GM12873 (cell line): ENCODE measurements around the gene CSAG3.
"Not testable (repeated sequence)": the region's sequence is repeated elsewhere in the genome, so short reads cannot be mapped to it uniquely, and the experiment has no call there.

ENCODE experiments used
- CTCF ChIP-seq: IDR thresholded peaks from 2 replicates; pipeline ENCODE4 v1.5.1; 2012; ENCODE audit warnings: low read depth, mild to moderate bottlenecking, moderate library complexity, low read length, control low read depth; ENCODE audit not compliant: insufficient read depth; ENCODE audit errors: missing control alignments

The CSAG3 gene

DNA sequence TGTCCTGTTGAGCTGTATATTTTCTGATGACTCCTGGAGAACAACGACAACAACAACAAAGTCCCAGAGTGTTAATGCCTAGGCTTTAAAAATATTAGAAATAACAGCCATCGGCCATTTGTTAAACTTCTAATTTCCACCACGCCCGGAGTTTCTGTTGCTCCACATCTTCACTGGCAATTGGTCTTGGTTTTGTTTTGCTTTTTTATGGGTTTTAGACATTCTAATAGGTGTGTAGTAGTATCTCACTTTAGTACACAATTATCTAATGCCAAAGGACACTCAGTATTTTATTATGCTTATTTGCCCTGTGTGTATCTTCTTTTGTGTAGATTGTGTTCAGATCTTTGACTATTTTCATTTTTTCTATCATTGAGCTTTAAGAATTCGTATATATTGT lies 20.5 kb upstream of the CSAG3 start:
- TF ChIP-seq CTCF, result no peak

DNA sequence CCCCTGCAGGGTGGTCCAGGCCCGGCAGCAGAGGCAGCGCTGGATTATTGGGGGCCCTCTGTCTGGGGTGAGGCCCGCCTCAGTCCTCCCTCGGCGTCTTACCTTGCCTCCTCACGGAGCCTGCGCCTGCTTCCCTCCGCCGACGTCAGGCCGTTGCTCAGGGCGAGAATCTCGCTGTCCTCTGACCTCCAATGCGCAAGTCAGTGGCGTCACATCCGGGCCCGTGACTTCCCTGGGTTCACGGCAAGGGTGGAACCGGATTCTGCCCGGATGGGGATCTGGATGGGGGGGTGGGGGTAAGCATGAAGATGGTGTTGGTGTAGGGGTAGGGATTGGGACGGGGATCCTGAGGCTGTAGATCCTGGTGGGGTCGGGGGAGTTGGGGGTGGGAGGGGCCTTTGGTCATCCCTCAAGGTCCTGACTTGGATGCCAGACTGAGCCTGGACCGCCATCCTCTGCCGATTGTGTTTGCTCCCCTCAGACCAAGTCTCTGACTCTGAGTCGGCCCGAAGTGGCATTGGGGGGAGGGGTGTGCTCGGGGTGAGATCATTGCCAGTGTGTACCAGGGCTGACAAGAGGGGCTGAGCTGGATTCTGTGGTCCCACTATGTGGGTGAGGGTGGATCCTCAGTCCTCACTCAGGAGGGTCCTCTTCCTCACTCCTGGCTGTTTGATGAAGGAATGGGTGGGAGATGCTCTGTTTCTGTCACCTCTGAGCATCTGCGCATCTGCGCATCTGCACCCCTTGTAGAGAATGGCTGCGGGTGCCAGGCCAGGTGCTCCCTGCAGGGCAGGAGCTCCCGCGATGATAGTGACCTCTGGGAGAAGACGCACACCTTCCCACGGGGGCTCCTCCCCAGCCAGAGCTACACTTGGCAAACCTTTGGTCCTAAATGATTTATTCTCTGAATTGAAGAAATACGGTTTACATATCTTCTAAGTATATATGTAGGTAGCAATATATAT lies 5.0 kb upstream of the CSAG3 start, which contains the start of gene MAGEA2:
Gene MAGEA2, minus strand, starts transcription at position 157 of the 965 bp plus-strand sequence. CDS start 2,479 bp downstream, outside the sequence.
- TF ChIP-seq CTCF, result not testable (repeated sequence)

GRCh38 chrX:152769549-152770289 lies 10.7 kb downstream of the CSAG3 start, which contains the start of gene MAGEA6:
TSS of gene MAGEA6 (minus strand) at chrX:152769689. CDS start at chrX:152767650, 2,039 bp downstream.
- not testable (repeated sequence) for TF ChIP-seq CTCF

- TF ChIP-seq CTCF, result no peak
These were observed 39.9 kb downstream of the CSAG3 start for GRCh38 chrX:152798945-152799344.

DNA sequence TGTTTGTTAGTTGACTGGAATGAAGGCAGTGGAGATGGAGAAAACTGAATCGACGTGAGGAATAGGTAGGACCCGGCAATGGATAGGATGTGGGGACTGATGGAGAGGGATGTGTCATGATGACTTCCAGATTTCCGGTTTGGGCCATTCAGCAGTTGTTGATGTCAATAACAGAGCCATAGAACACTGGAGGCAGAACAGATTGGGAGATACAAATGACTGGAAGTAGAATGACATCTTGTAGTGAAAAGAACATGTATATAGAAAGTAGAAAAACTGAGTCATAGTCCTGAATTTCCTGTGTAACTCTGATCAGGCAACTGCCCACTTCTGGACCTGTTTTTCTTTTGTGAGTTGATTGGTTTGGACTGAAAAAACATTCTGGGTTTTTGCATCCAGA lies 47.0 kb downstream of the CSAG3 start:
- TF ChIP-seq CTCF, result no peak
